ENCODE data around the gene SH3YL1.

Gene SH3YL1

DNA sequence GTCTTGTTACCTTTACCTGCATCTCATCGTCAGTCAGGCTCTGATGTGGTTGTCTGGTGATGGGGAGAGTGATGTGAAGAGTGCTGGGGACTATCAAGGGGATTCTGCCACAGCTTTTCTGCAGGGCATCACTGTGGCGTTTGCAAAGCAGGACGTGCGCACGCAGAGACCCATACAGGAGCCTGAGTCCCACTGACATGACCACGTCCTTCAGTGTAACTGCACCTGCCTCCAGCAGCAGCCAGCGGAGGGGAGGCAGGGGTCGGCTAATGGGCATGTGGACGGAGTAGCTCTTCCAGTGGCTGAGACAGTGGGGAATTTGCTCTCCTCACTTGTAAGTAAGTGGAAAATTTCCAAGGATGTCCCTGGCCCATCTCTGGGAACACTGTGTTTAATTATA is 17.5 kb upstream of the SH3YL1 start:
- no peak for DNase-seq (ENCODE audit: low spot score)
- TF ChIP-seq CTCF (IDR thresholded peaks at IDR 0.05; ENCODE audit: borderline replicate concordance, control extremely low read depth, extremely low read depth, insufficient read depth, missing control alignments), result no peak
- in situ Hi-C loops (cut with MboI; ENCODE audit: low sequenced_read_pairs, unreplicated experiment), result no loop called here

- in situ Hi-C loops (cut with MboI; ENCODE audit: low sequenced_read_pairs, unreplicated experiment), result no loop called here
- DNase-seq (ENCODE audit: low spot score), result no peak
- TF ChIP-seq CTCF (IDR thresholded peaks at IDR 0.05; ENCODE audit: borderline replicate concordance, control extremely low read depth, extremely low read depth, insufficient read depth, missing control alignments), result no peak
These were observed 16.8 kb upstream of the SH3YL1 start for GRCh38 chr2:280650-281110.

- TF ChIP-seq CTCF (IDR thresholded peaks at IDR 0.05; ENCODE audit: borderline replicate concordance, control extremely low read depth, extremely low read depth, insufficient read depth, missing control alignments), result no peak
- in situ Hi-C loops (cut with MboI; ENCODE audit: low sequenced_read_pairs, unreplicated experiment), result no loop called here
- DNase-seq (ENCODE audit: low spot score), result no peak
These were observed 16.3 kb upstream of the SH3YL1 start for GRCh38 chr2:279956-280649.

DNA sequence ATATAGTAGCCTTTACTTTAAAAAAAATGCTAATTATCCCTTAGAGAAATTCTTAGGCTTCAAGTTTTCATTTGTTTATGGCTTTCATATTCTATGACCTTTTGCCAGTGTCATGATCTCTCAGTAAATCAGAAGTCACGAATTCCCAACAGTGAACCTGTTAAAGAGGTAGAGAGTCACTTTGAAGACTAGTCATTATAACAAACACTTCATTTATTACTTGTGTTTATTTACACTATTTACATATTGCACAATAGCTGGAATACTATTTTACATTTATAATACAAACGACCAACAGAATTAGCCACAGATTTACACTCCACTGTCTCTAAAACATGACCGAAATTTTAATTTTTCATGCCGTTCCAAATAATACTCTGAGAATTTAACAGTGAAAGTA is 15.5 kb upstream of the SH3YL1 start:
- in situ Hi-C loops (cut with MboI; ENCODE audit: low sequenced_read_pairs, unreplicated experiment), result no loop called here
- no peak for DNase-seq (ENCODE audit: low spot score)
- no peak for TF ChIP-seq CTCF (IDR thresholded peaks at IDR 0.05; ENCODE audit: borderline replicate concordance, control extremely low read depth, extremely low read depth, insufficient read depth, missing control alignments)

DNA sequence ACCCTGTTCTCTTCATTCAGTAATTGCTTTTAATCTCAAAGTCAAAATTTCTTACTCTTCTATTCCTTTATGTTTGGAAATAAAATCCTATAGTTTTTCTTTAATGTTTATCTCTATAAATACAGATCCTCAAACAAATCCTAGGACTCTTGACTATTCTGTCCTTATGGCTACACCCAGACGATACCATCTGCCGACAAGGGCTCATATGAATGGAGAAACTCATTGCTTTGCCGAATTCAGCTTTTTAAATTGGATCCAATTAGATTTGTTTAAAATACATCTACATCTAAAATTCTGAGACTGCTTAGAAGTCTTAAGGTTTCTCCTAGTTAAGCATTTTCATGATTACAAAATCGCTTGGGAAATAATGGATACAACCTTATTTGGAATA is 15.1 kb upstream of the SH3YL1 start:
- TF ChIP-seq CTCF (IDR thresholded peaks at IDR 0.05; ENCODE audit: borderline replicate concordance, control extremely low read depth, extremely low read depth, insufficient read depth, missing control alignments), result no peak
- DNase-seq (ENCODE audit: low spot score), result no peak
- in situ Hi-C loops (cut with MboI; ENCODE audit: low sequenced_read_pairs, unreplicated experiment), result no loop called here

- no peak for TF ChIP-seq CTCF (IDR thresholded peaks at IDR 0.05; ENCODE audit: borderline replicate concordance, control extremely low read depth, extremely low read depth, insufficient read depth, missing control alignments)
- in situ Hi-C loops (cut with MboI; ENCODE audit: low sequenced_read_pairs, unreplicated experiment), result no loop called here
- no peak for DNase-seq (ENCODE audit: low spot score)
These were observed 14.6 kb upstream of the SH3YL1 start for GRCh38 chr2:278312-278926.

Measured in GM13976 (cell line).